K562 (cell line): Measurements from ENCODE around the gene CEBPE. TPM values are rescaled to one million over a fixed set of nuclear protein-coding genes. Genes with fewer than 3 reads are reported as not detected.

Experiments used
- CHD7 ChIP-seq: fragments of 200-600 bp; sonication (generic); IDR thresholded peaks from one replicate; pipeline ENCODE4 v1.6.1; 2012; ENCODE audit warnings: mild to moderate bottlenecking, low read depth, low read length, inconsistent platforms
- POLR2AphosphoS5 ChIP-seq: IDR thresholded peaks from 2 replicates; pipeline ENCODE4 v1.6.1; 2011; ENCODE audit warnings: mild to moderate bottlenecking, low read depth, low read length, moderate library complexity; ENCODE audit not compliant: control insufficient read depth, insufficient read depth
- RBM34 ChIP-seq: fragments of 200-400 bp; formaldehyde crosslinking; IDR thresholded peaks from 2 replicates; pipeline ENCODE4 v1.6.1; 2018; ENCODE audit warnings: low read length, borderline replicate concordance; ENCODE audit not compliant: insufficient read depth
- SIRT6 ChIP-seq: IDR thresholded peaks from one replicate; pipeline ENCODE4 v1.6.1; 2012; ENCODE audit warnings: low read depth, mild to moderate bottlenecking, control low read depth, inconsistent platforms, low read length, moderate library complexity
- polyA plus RNA-seq, 8 experiments: library from polyadenylated mRNA; depleted of rRNA in 4 of 8; stranded (reverse) in 5 of 8; unstranded in 3 of 8; fragments of >200 nt; fragmentation: Nextera tagmentation in 2 of 8; fragmentation: Illumina TruSeq in 1 of 8; extraction: Ambion mirVana in 2 of 8; extraction: Trizol in 1 of 8; gene quantifications; 2 replicates each; pipeline versions ENCODE4 v1.2.1 to v1.2.3, GENCODE V29; 2011 to 2014; ENCODE audit warnings: inconsistent platforms in 1 of 8, missing spikeins in 1 of 8
- total RNA-seq, 7 experiments: library from RNA; depleted of rRNA in 6 of 7; stranded (reverse); fragments of >200 nt in 6 of 7; fragmentation: Illumina TruSeq in 2 of 7; extraction: Trizol in 2 of 7; gene quantifications; 2 replicates each; pipeline versions ENCODE4 v1.2.1 to v1.2.3, GENCODE V29; 2011 to 2021; ENCODE audit warnings: low replicate concordance in 1 of 7

The CEBPE gene
- total and polyA plus RNA-seq, 9 of the 15 experiments (the other 6 are each of a cell fraction or from before 2014, with no cell fraction given), result 0.09 to 0.15 (median 0.13) TPM; not detected in 6

DNA sequence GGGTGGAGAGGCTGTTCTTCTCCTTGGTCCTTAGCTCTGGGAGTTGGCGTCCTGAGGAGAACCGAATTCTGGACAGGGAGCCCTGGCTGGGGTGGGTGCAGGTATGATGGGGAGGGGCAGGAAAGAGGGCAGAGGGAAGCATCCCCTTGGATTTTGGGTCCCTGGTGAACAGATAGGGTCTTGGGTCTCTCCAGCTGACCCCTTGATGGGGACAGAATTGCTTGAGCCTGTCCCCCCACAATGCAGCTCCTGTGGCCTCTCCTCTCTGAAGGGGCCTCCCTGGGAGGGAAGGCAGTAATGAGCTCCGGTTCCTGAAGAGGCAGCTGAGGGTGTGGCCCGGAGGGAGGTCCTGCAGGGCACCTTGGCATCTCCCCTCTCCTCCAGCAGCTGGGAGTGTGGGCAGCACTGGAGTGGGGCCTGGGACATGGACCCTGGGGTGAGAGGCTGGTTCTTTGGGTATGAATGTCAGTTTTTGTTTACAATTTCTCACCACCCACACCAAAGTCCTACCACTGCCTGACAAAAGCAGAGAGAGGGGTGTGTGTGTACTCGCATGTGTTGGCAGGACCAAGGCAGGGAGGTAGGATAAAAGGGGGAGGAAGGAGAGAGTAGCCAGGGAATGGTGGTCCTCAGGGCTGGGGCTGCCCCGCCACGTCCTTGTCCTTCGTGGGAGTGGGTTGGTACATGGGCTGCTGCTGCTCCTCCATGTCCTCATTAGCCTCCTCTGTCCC is 7.7 kb upstream of the CEBPE start (continued):
- TF ChIP-seq CHD7 (no peak), SIRT6 (no peak), POLR2AphosphoS5 (no peak), RBM34 (no peak)
